DOHH2 (cell line): ENCODE results near the gene CLPSL1.

Experiments
- H3F3A ChIP-seq: fragments of 200-600 bp; sonication (generic), shearing (Covaris generic); 2 replicates; pipeline ENCODE4 v1.6.0; 2016; ENCODE audit warnings: antibody characterized with exemption, mild to moderate bottlenecking; ENCODE audit not compliant: control insufficient read depth, insufficient read depth
- H3K27ac ChIP-seq: fragments of 200-600 bp; sonication (generic); 2 replicates; pipeline ENCODE4 v1.5.1; 2014; ENCODE audit warnings: low read depth, mild to moderate bottlenecking, low read length, moderate library complexity
- H3K27me3 ChIP-seq: fragments of 200-600 bp; sonication (generic); 2 replicates; pipeline ENCODE4 v1.6.1; 2014; ENCODE audit warnings: mild to moderate bottlenecking, low read length, mixed read lengths; ENCODE audit not compliant: control insufficient read depth
- H3K36me3 ChIP-seq: fragments of 200-600 bp; sonication (generic); 2 replicates; pipeline ENCODE4 v1.6.1; 2014; ENCODE audit warnings: mild to moderate bottlenecking, low read length, moderate library complexity, mixed read lengths; ENCODE audit not compliant: control insufficient read depth
- H3K4me1 ChIP-seq: fragments of 200-600 bp; sonication (generic); 2 replicates; pipeline ENCODE4 v1.6.1; 2014; ENCODE audit warnings: mild to moderate bottlenecking, low read length, mixed read lengths; ENCODE audit not compliant: control insufficient read depth
- H3K4me2 ChIP-seq: fragments of 200-600 bp; sonication (generic); 2 replicates; pipeline ENCODE4 v1.6.0; 2014; ENCODE audit warnings: mild to moderate bottlenecking, low read length, moderate library complexity
- H3K4me3 ChIP-seq: fragments of 200-600 bp; sonication (generic); 2 replicates; pipeline ENCODE4 v1.5.1; 2014; ENCODE audit warnings: mild to moderate bottlenecking, low read length, mixed read lengths
- H3K79me2 ChIP-seq: fragments of 200-600 bp; sonication (generic); 2 replicates; pipeline ENCODE4 v1.6.1; 2014; ENCODE audit warnings: mild to moderate bottlenecking, low read length, mixed read lengths; ENCODE audit not compliant: control insufficient read depth
- H3K9me2 ChIP-seq: fragments of 200-600 bp; sonication (generic); replicated peaks from 2 replicates; pipeline ENCODE4 v1.6.1; 2014; ENCODE audit warnings: mild to moderate bottlenecking, low read length, mixed read lengths; ENCODE audit not compliant: control insufficient read depth
- H3K9me3 ChIP-seq: fragments of 200-600 bp; sonication (generic); 2 replicates; pipeline ENCODE4 v1.6.1; 2014; ENCODE audit warnings: antibody characterized with exemption, low read length, mixed read lengths; ENCODE audit not compliant: control insufficient read depth, insufficient read depth
- H4K20me1 ChIP-seq: fragments of 200-600 bp; sonication (generic); 2 replicates; pipeline ENCODE4 v1.6.0; 2014; ENCODE audit warnings: low read depth, mild to moderate bottlenecking, antibody characterized with exemption, low read length, moderate library complexity; ENCODE audit not compliant: control insufficient read depth, insufficient read depth
- CTCF ChIP-seq: fragments of 200-600 bp; sonication (generic); IDR thresholded peaks from one replicate; pipeline ENCODE4 v1.5.1; 2014; ENCODE audit warnings: antibody characterized with exemption, mild to moderate bottlenecking, low read depth, low read length; ENCODE audit not compliant: poor library complexity, severe bottlenecking
- EZH2phosphoT487 ChIP-seq: fragments of 200-600 bp; sonication (generic); IDR thresholded peaks from 2 replicates; pipeline ENCODE4 v1.6.1; 2017; ENCODE audit warnings: borderline replicate concordance, mild to moderate bottlenecking, antibody characterized with exemption, low read length, moderate library complexity, mixed read lengths

CLPSL1 gene

GRCh38 chr6:35794536-35795452, 14.0 kb downstream of the CLPSL1 start:
- no peaks in the 10 kb centered on the region for H3K4me1 ChIP-seq
- TF ChIP-seq EZH2phosphoT487 (no peak), CTCF (no peak)
- H3K9me3 ChIP-seq = no peaks in the 10 kb centered on the region
- H3K27me3 ChIP-seq = peaks cover 12% of the 10 kb centered on the region
- H4K20me1 ChIP-seq = 0 out of 2 replicates have a peak, but pooled peaks cover 8% of the 10 kb centered on the region
- H3K4me3 ChIP-seq = no peak overlapping the region
- no peaks in the 10 kb centered on the region for H3K36me3 ChIP-seq
- no peaks in the 10 kb centered on the region for H3F3A ChIP-seq
- H3K27ac ChIP-seq = no peak overlapping the region
- H3K9me2 ChIP-seq = no peaks in the 10 kb centered on the region
- no peaks in the 10 kb centered on the region for H3K79me2 ChIP-seq
- H3K4me2 ChIP-seq = no peak overlapping the region

GRCh38 chr6:35795453-35796071, 14.7 kb downstream of the CLPSL1 start:
- Histone ChIP-seq H3K4me2 (no peak overlapping the region), H3K4me3 (no peak overlapping the region), H3K27ac (no peak overlapping the region), H3K27me3 (peaks cover 8% of the 10 kb centered on the region), H4K20me1 (0 out of 2 replicates have a peak, but pooled peaks cover 8% of the 10 kb centered on the region), H3K4me1 (no peaks in the 10 kb centered on the region), H3K79me2 (no peaks in the 10 kb centered on the region), H3F3A (no peaks in the 10 kb centered on the region), H3K9me3 (no peaks in the 10 kb centered on the region), H3K36me3 (no peaks in the 10 kb centered on the region), H3K9me2 (no peaks in the 10 kb centered on the region)
- TF ChIP-seq CTCF = no peak
- no peak for TF ChIP-seq EZH2phosphoT487

GRCh38 chr6:35796236-35796635, 15.4 kb downstream of the CLPSL1 start:
- H3K4me1 ChIP-seq = no peaks in the 10 kb centered on the region
- H3K9me2 ChIP-seq = no peaks in the 10 kb centered on the region
- no peak for TF ChIP-seq CTCF
- TF ChIP-seq EZH2phosphoT487 = no peak
- H3F3A ChIP-seq = no peaks in the 10 kb centered on the region
- peaks cover 5% of the 10 kb centered on the region; the same call in 1 of the 2 replicates for H3K27me3 ChIP-seq
- no peaks in the 10 kb centered on the region for H3K79me2 ChIP-seq
- 0 out of 2 replicates have a peak, but pooled peaks cover 8% of the 10 kb centered on the region for H4K20me1 ChIP-seq
- H3K4me3 ChIP-seq = no peak overlapping the region
- no peaks in the 10 kb centered on the region for H3K36me3 ChIP-seq
- H3K27ac ChIP-seq = no peak overlapping the region
- H3K9me3 ChIP-seq = no peaks in the 10 kb centered on the region
- H3K4me2 ChIP-seq = no peak overlapping the region
